NCI-H187 treated with DMSO at 0.1 percent for 48 hours (cell line): Measurements from ENCODE around the gene ROR2.
"Not testable (repeated sequence)": the region's sequence is repeated elsewhere in the genome, so short reads cannot be mapped to it uniquely, and the experiment has no call there.

Experiments
- DNase-seq: peaks from one replicate; lab custom pipeline; 2025; lab: John Stamatoyannopoulos, UW

ROR2 gene

GRCh38 chr9:91817106-91817492 is 132.9 kb downstream of the ROR2 start:
- DNase-seq: no peak

GRCh38 chr9:91816356-91816755 is 133.7 kb downstream of the ROR2 start:
- DNase-seq: no peak

- DNase-seq: no peak
These were observed 134.1 kb downstream of the ROR2 start for GRCh38 chr9:91815896-91816295.

GRCh38 chr9:91814753-91815152 is 135.3 kb downstream of the ROR2 start:
- no peak for DNase-seq

DNA sequence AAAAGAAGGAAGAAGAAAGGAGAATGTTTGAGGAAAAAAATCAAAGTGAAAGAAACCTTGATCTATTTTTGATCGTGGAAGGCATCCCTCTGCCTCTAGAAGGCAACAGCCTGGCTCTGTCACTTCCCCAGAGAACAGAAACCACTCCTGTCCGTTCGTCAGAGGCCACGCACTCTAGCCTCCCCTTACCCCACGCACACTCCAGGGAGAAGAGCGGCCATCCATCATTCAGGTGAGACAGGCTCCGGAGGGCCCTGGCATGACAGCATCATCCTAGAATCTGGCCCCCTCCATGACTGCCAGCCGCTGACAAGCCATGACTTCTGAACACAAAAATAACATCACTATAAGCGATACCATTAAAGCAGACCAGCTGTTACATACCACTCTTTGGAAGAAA is 135.8 kb downstream of the ROR2 start:
- DNase-seq: no peak

- no peak for DNase-seq
These were observed 136.7 kb downstream of the ROR2 start for GRCh38 chr9:91813176-91813795.

DNA sequence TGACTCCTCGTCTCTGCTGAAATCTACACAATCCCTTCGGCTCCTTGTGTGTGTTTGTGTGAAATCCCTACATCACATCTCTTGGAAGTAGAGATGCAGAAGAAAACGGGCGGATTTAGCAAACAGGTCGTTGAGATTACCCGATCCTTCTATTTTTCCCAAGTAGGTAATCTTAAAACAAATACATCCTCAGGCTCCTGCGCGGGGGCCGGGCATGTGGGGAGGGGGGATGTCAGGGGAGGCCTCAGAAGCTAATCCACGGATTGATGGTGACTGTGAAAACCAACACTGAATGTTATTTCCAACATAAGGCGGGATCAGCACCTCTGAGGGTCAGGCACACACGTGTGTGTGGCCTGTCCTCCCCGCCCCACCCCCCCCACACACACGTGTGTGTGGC is 137.8 kb downstream of the ROR2 start:
- no peak for DNase-seq

DNA sequence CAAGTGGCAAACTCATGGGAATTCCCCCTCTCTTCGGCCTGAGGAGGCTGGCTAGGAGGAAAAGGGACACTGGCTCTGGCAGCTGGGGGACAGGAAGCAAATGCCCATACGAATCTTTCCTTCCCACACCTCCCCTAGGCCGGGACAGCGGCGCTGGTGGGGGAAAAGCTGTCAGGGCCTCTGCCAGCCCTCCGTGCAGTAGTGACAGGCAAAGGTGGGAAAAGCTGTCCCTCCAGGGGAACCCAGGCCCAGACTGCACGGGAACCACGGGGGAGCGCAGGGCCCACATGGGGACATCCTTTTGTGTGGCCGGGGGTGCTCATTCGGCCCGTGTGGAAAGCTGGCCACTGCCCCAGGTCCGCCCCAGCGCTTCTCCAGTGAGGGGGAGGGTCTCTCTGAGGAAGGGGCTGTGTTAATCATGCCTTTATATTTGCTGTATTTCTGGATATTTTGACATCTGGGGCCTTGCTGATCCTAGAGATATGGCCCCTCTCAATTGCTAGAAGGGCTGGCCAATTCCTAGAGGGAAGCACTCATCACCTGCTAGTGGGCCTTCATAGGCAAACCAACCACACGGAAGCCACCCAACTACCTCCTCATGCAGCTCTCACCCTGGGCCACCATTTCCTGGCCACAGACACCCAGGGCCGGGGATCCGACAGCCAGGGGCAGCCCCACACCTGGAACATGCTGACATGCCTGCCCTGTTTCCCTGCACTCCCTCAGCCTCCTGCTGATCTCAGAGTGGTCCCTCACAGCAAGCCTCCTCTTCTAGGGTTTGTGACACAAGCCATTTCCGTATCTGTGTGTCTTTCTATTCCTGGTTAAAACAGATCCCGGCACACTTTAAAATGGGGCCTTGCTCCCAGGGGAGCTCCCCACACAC is 138.8 kb downstream of the ROR2 start:
- no peak for DNase-seq

- DNase-seq: no peak
These were observed 139.6 kb downstream of the ROR2 start for GRCh38 chr9:91810286-91810905.

- DNase-seq: no peak
These were observed 140.3 kb downstream of the ROR2 start for GRCh38 chr9:91809581-91810285.

- DNase-seq: no peak
These were observed 142.3 kb downstream of the ROR2 start for GRCh38 chr9:91807643-91808246.

GRCh38 chr9:91805031-91805430 is 145.0 kb downstream of the ROR2 start:
- no peak for DNase-seq

DNA sequence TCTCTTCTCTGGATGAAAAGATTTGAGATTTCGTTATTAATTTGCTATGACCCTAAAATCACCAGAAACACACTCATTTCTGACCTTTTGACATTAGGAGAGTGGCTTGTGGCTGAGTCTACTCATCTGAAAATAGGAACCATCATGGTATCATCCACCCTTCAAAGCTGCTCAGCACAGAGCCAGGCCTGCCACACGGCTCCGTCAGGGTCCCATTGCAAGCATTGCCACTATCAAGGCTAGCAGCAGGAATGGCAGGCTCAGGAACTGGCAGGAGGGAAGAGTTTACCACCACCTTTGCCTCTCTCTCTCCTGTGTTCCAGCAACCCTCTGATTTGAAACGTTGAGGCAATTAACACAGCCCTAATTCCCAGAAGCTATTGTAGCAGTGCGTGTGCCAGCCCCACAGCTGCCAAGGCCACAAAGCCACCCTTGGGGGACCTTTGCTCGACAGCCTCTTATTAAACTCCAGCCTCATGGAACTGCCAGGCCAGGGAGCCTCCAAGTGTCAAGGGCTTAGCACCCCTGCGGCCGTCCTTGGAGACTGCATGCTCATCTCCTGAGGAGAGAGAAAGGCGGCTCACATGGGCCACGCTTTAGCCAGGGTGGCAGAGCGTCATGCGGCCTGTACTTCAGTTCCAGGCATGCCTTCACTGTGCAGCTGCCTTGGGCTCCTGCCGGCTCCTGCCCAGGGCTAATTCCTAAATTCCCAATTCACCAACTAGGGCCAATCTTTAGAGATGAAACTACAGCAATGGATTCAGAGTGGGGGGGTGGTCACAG is 145.9 kb downstream of the ROR2 start:
- DNase-seq: no peak

- no peak for DNase-seq
These were observed 146.7 kb downstream of the ROR2 start for GRCh38 chr9:91803151-91803940.

DNA sequence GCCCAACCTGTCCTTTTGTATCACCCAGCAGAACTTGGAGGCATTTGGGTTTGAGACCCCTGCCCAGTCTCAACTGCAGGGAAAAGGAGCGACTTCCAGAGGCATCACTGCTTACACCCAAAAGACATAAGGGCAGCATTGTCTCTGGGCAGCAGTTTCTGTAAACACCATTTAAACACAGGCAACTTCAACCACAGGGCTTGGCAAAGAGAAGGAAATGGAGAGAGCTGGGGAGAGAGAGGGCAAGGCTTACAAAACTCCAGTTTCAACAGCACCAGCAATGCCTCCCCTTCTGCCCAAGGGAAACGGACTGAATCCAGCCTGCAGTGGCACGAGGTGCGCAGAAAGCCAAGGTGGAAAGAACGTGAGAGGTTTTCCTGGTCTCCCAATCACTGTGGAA is 147.6 kb downstream of the ROR2 start:
- no peak for DNase-seq

DNA sequence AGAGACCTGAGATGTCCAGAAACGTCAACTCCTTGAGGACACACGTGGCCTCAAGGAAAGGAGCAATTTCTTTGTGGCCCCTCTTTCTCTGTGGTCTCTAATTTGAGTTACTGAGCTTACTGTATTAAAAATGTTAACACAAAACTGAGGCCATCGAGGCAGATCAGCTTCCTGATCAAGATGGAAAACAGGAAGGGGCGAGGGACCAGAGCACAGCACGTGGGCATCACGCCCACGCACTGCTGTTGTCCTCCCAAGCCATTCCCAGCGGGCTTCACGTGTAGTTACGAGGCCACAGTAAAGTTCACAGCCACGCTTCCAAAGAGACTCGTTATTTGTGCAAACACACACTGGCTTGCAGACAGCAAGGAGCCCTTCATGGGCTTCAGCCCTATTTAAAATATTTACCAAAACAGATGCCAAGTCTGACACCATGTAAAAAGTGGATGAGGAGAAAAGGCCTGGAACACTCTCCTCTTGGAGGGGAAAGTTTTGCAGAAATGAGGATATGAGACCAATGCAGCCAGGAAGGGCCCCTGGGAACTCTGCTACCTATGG is 149.5 kb downstream of the ROR2 start:
- no peak for DNase-seq

GRCh38 chr9:91799113-91799744 is 150.8 kb downstream of the ROR2 start:
- no peak for DNase-seq

DNA sequence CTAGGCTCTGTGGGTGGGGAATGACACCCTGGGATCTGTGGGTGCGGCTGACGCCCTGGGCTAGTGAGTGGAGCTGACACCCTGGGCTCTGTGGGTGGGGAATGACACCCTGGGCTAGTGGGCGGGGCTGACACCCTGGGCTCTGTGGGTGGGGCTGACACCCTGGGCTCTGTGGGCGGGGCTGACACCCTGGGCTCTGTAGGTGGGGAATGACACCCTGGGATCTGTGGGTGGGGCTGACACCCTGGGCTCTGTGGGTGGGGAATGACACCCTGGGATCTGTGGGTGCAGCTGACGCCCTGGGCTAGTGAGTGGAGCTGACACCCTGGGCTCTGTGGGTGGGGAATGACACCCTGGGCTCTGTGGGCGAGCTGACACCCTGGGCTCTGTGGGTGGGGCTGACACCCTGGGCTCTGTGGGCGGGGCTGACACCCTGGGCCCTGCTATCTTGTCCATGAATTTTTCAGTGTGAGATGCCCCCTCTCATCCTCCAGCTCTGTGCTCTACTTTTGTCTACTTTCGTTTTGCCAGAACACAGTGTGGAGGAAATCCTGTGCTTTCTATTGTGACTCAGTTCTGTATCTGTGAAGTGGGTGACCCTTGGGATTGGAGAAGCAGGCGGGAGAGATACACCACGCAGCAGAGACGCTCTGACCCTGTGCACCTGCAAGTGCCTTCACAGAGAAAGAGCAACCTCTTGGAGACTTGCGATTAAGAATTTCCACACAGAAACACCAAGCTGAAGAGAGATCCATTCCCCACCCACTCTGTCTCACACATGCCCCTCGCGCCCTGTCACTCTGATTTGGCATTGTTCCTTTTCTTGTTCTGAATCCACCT is 151.5 kb downstream of the ROR2 start:
- not testable (repeated sequence) for DNase-seq

DNA sequence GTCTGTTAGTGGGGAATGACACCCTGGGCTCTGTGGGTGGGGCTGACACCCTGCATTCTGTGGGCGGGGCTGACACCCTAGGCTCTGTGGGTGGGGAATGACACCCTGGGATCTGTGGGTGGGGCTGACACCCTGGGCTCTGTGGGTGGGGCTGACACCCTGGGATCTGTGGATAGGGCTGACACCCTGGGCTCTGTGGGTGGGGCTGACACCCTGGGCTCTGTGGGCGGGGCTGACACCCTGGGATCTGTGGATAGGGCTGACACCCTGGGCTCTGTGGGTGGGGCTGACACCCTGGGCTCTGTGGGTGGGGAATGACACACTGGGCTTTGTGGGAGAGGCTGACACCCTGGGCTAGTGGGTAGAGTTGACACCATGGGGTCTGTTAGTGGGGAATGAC is 152.5 kb downstream of the ROR2 start:
- not testable (repeated sequence) for DNase-seq
